Immature natural killer cell (primary cell): ENCODE measurements around the gene RNF220. TPM values are rescaled to one million over a fixed set of nuclear protein-coding genes. Genes with fewer than 3 reads are reported as not detected.
A peak's percentile ranks its signal among the peaks of the same experiment; 100 is the strongest.

ENCODE experiments used
- DNase-seq, 3 donors: peaks; one replicate each; pipeline ENCODE4 v3.0.0; 2022; ENCODE audit warnings: mixed read lengths in 1 of 3
- H3K27ac Mint-ChIP-seq, 6 donors: one replicate each; pipeline ENCODE4 v1.8.0; 2020; ENCODE audit warnings: mixed read lengths in 6 of 6, mild to moderate bottlenecking in 5 of 6, inconsistent platforms in 4 of 6, moderate library complexity in 3 of 6
- H3K27me3 Mint-ChIP-seq, 3 donors: one replicate each; pipeline ENCODE4 v1.8.0; 2020 to 2021; ENCODE audit warnings: low read depth in 3 of 3, mild to moderate bottlenecking in 3 of 3, mixed read lengths in 3 of 3, moderate library complexity in 3 of 3, inconsistent platforms in 1 of 3
- H3K36me3 Mint-ChIP-seq, 3 donors: one replicate each; pipeline ENCODE4 v1.8.0; 2020; ENCODE audit warnings: mixed read lengths in 3 of 3, inconsistent platforms in 2 of 3, mild to moderate bottlenecking in 2 of 3
- H3K4me1 Mint-ChIP-seq, 2 donors: one replicate each; pipeline ENCODE4 v1.8.0; 2020; ENCODE audit warnings: inconsistent platforms in 2 of 2, mild to moderate bottlenecking in 2 of 2, mixed read lengths in 2 of 2, moderate library complexity in 1 of 2
- H3K4me3 Mint-ChIP-seq, 5 donors: one replicate each; pipeline ENCODE4 v1.8.0; 2020; ENCODE audit warnings: mild to moderate bottlenecking in 5 of 5, mixed read lengths in 5 of 5, inconsistent platforms in 3 of 5, moderate library complexity in 3 of 5
- H3K9me3 Mint-ChIP-seq, 6 donors: one replicate each; pipeline ENCODE4 v1.8.0; 2020; ENCODE audit warnings: mild to moderate bottlenecking in 6 of 6, mixed read lengths in 6 of 6, inconsistent platforms in 4 of 6, moderate library complexity in 3 of 6
- polyA plus RNA-seq, 3 donors: library from polyadenylated mRNA; unstranded; fragments of 300-500 nt; fragmentation: Illumina TruSeq; gene quantifications; one replicate each; pipeline ENCODE4 v1.2.3, GENCODE V29; 2021

The RNF220 gene
- polyA plus RNA-seq, 3 donors from 2014 or later: 69.4 to 107 (median 83.2) TPM

GRCh38 chr1:44472620-44473525, 67.8 kb downstream of the RNF220 start:
- peak in 2 of 3 donors; percentile 2 to 3 for DNase-seq
- Mint-ChIP-seq H3K27me3 (peaks cover 0 to 3% (median 1%) of the 10 kb centered on the region in 3 donors), H3K4me1 (peaks cover 17 to 18% of the 10 kb centered on the region in 2 donors), H3K27ac (peak overlapping the region; percentile 25 to 84 (median 58)), H3K36me3 (no peaks in the 10 kb centered on the region), H3K4me3 (peak overlapping the region; percentile 56 to 81 (median 76)), H3K9me3 (no peaks in the 10 kb centered on the region)

GRCh38 chr1:44476891-44477290, 71.8 kb downstream of the RNF220 start:
- H3K4me1 Mint-ChIP-seq: peaks cover 17 to 18% of the 10 kb centered on the region in 2 donors
- H3K4me3 Mint-ChIP-seq: no peak overlapping the region
- H3K27me3 Mint-ChIP-seq: peaks cover 0 to 6% (median 3%) of the 10 kb centered on the region in 3 donors
- H3K9me3 Mint-ChIP-seq: no peaks in the 10 kb centered on the region
- no peaks in the 10 kb centered on the region for H3K36me3 Mint-ChIP-seq
- DNase-seq: no peak
- H3K27ac Mint-ChIP-seq: no peak overlapping the region

GRCh38 chr1:44481701-44482100, 76.6 kb downstream of the RNF220 start:
- DNase-seq: no peak
- H3K27ac Mint-ChIP-seq: no peak overlapping the region
- no peaks in the 10 kb centered on the region for H3K9me3 Mint-ChIP-seq
- no peak overlapping the region for H3K4me3 Mint-ChIP-seq
- H3K4me1 Mint-ChIP-seq: no peaks in the 10 kb centered on the region
- peaks cover 2 to 9% (median 8%) of the 10 kb centered on the region in 3 donors for H3K27me3 Mint-ChIP-seq
- H3K36me3 Mint-ChIP-seq: no peaks in the 10 kb centered on the region

GRCh38 chr1:44483089-44483874, 78.2 kb downstream of the RNF220 start:
- no peaks in the 10 kb centered on the region for H3K9me3 Mint-ChIP-seq
- H3K4me1 Mint-ChIP-seq: no peaks in the 10 kb centered on the region
- no peaks in the 10 kb centered on the region for H3K36me3 Mint-ChIP-seq
- H3K27ac Mint-ChIP-seq: no peak overlapping the region
- no peak overlapping the region for H3K4me3 Mint-ChIP-seq
- peaks cover 2 to 9% (median 8%) of the 10 kb centered on the region in 3 donors for H3K27me3 Mint-ChIP-seq
- no peak for DNase-seq

GRCh38 chr1:44484155-44484688, 79.2 kb downstream of the RNF220 start:
- no peak overlapping the region for H3K4me3 Mint-ChIP-seq

GRCh38 chr1:44485229-44485933, 80.3 kb downstream of the RNF220 start:
- no peak overlapping the region for H3K4me3 Mint-ChIP-seq
- no peaks in the 10 kb centered on the region for H3K9me3 Mint-ChIP-seq
- no peak for DNase-seq
- no peak overlapping the region for H3K27ac Mint-ChIP-seq
- peaks cover 2 to 6% (median 2%) of the 10 kb centered on the region in 3 donors for H3K27me3 Mint-ChIP-seq
- no peaks in the 10 kb centered on the region for H3K4me1 Mint-ChIP-seq
- H3K36me3 Mint-ChIP-seq: no peaks in the 10 kb centered on the region

More at GRCh38 chr1:44484155-44484688, 79.2 kb downstream of the RNF220 start:
- Mint-ChIP-seq H3K27ac (no peak overlapping the region), H3K27me3 (peaks cover 2 to 8% (median 7%) of the 10 kb centered on the region in 3 donors), H3K4me1 (no peaks in the 10 kb centered on the region), H3K36me3 (no peaks in the 10 kb centered on the region), H3K9me3 (no peaks in the 10 kb centered on the region)
- no peak for DNase-seq

- H3K27me3 Mint-ChIP-seq: peaks cover 2 to 10% (median 2%) of the 10 kb centered on the region in 3 donors
- H3K4me1 Mint-ChIP-seq: no peaks in the 10 kb centered on the region
- H3K4me3 Mint-ChIP-seq: no peak overlapping the region
- H3K9me3 Mint-ChIP-seq: no peaks in the 10 kb centered on the region
- no peak for DNase-seq
- H3K36me3 Mint-ChIP-seq: no peaks in the 10 kb centered on the region
- H3K27ac Mint-ChIP-seq: no peak overlapping the region
Observed at GRCh38 chr1:44485934-44486460, 80.9 kb downstream of the RNF220 start.

GRCh38 chr1:44489481-44489880, 84.4 kb downstream of the RNF220 start:
- H3K27ac Mint-ChIP-seq: no peak overlapping the region
- H3K9me3 Mint-ChIP-seq: no peaks in the 10 kb centered on the region
- no peak overlapping the region for H3K4me3 Mint-ChIP-seq
- H3K36me3 Mint-ChIP-seq: no peaks in the 10 kb centered on the region
- no peak for DNase-seq
- peaks cover under 1 to 13% (median 3%) of the 10 kb centered on the region in 3 donors for H3K27me3 Mint-ChIP-seq
- no peaks in the 10 kb centered on the region for H3K4me1 Mint-ChIP-seq

- no peaks in the 10 kb centered on the region for H3K4me1 Mint-ChIP-seq
- no peaks in the 10 kb centered on the region for H3K9me3 Mint-ChIP-seq
- no peaks in the 10 kb centered on the region for H3K36me3 Mint-ChIP-seq
- no peak overlapping the region for H3K4me3 Mint-ChIP-seq
- no peak for DNase-seq
- peaks cover 0 to 2% (median under 1%) of the 10 kb centered on the region in 3 donors for H3K27me3 Mint-ChIP-seq
- H3K27ac Mint-ChIP-seq: no peak overlapping the region
Observed at GRCh38 chr1:44496541-44497171, 91.6 kb downstream of the RNF220 start.

- Mint-ChIP-seq H3K4me1 (no peaks in the 10 kb centered on the region), H3K9me3 (no peaks in the 10 kb centered on the region), H3K4me3 (no peak overlapping the region), H3K36me3 (no peaks in the 10 kb centered on the region), H3K27ac (no peak overlapping the region), H3K27me3 (peaks cover 0 to 7% (median 4%) of the 10 kb centered on the region in 3 donors)
- no peak for DNase-seq
Observed at GRCh38 chr1:44497422-44498170, 92.5 kb downstream of the RNF220 start.

GRCh38 chr1:44499306-44499705, 94.3 kb downstream of the RNF220 start:
- no peak for DNase-seq
- H3K4me3 Mint-ChIP-seq: no peak overlapping the region
- no peaks in the 10 kb centered on the region for H3K9me3 Mint-ChIP-seq
- no peaks in the 10 kb centered on the region for H3K36me3 Mint-ChIP-seq
- H3K4me1 Mint-ChIP-seq: no peaks in the 10 kb centered on the region
- no peak overlapping the region for H3K27ac Mint-ChIP-seq
- peaks cover 0 to 7% (median 4%) of the 10 kb centered on the region in 3 donors for H3K27me3 Mint-ChIP-seq
